Neuronal stem cell (in vitro differentiated cells): ENCODE data around the gene SLC49A3.

ENCODE experiments used
- DNase-seq: peaks from one replicate; pipeline ENCODE4 v3.0.0-alpha.2; 2013; ENCODE audit warnings: low spot score
- H2AFZ ChIP-seq: one replicate; pipeline ENCODE4 v1.6.1; 2013; ENCODE audit warnings: mild to moderate bottlenecking, low read length, inconsistent platforms
- H2AK5ac ChIP-seq: 2 replicates; pipeline ENCODE4 v1.6.1; 2013; ENCODE audit warnings: low read depth, mild to moderate bottlenecking, inconsistent platforms, low read length, moderate library complexity, mixed read lengths
- H2BK120ac ChIP-seq: 2 replicates; pipeline ENCODE4 v1.6.1; 2013; ENCODE audit warnings: low read depth, mild to moderate bottlenecking, inconsistent platforms, low read length, moderate library complexity, mixed read lengths
- H2BK12ac ChIP-seq: one replicate; pipeline ENCODE4 v1.6.1; 2013; ENCODE audit warnings: low read length, inconsistent platforms
- H2BK15ac ChIP-seq: 2 replicates; pipeline ENCODE4 v1.6.1; 2013; ENCODE audit warnings: mild to moderate bottlenecking, low read length, inconsistent platforms, mixed read lengths
- H2BK5ac ChIP-seq: one replicate; pipeline ENCODE4 v1.6.1; 2013; ENCODE audit warnings: inconsistent platforms, mild to moderate bottlenecking, low read length, moderate library complexity
- H3K14ac ChIP-seq: one replicate; pipeline ENCODE4 v1.6.1; 2013; ENCODE audit warnings: low read length, inconsistent platforms
- H3K18ac ChIP-seq: 2 replicates; pipeline ENCODE4 v1.6.1; 2013; ENCODE audit warnings: low read length, inconsistent platforms
- H3K23ac ChIP-seq: 2 replicates; pipeline ENCODE4 v1.6.1; 2013; ENCODE audit warnings: low read depth, mild to moderate bottlenecking, mixed read lengths, low read length, inconsistent platforms; ENCODE audit not compliant: poor library complexity
- H3K27ac ChIP-seq: replicated peaks from 3 replicates; pipeline ENCODE4 v1.5.1; 2013; ENCODE audit warnings: low read length, inconsistent platforms
- H3K27me3 ChIP-seq, 3 experiments: 2 replicates each; pipeline ENCODE4 v1.6.1; 2013; ENCODE audit warnings: low read length in 3 of 3, mild to moderate bottlenecking in 2 of 3, inconsistent platforms in 1 of 3, low read depth in 1 of 3, mixed read lengths in 1 of 3, moderate library complexity in 1 of 3; ENCODE audit not compliant: control insufficient read depth in 3 of 3, insufficient read depth in 3 of 3
- H3K36me3 ChIP-seq, 2 donors: replicated peaks in 1 of 2; 2 replicates each; pipeline ENCODE4 v1.6.1; 2013; ENCODE audit warnings: low read length in 2 of 2; ENCODE audit not compliant: control insufficient read depth in 2 of 2, insufficient read depth in 2 of 2
- H3K4ac ChIP-seq: 2 replicates; pipeline ENCODE4 v1.6.1; 2013; ENCODE audit warnings: inconsistent platforms, mild to moderate bottlenecking, low read length, moderate library complexity
- H3K4me1 ChIP-seq, 2 donors: 1 replicate in 1 of 2; 2 replicates in 1 of 2; pipeline ENCODE4 v1.6.1; 2013; ENCODE audit warnings: low read length in 2 of 2, low read depth in 1 of 2; ENCODE audit not compliant: control insufficient read depth in 2 of 2, insufficient read depth in 1 of 2
- H3K4me2 ChIP-seq: one replicate; pipeline ENCODE4 v1.6.1; 2013; ENCODE audit warnings: mild to moderate bottlenecking, low read length, inconsistent platforms; ENCODE audit not compliant: insufficient read depth, poor library complexity, severe bottlenecking
- H3K4me3 ChIP-seq, 2 donors: 2 replicates each; pipeline ENCODE4 v1.5.1; 2013; ENCODE audit warnings: low read length in 2 of 2, mild to moderate bottlenecking in 2 of 2, inconsistent platforms in 1 of 2, moderate library complexity in 1 of 2
- H3K79me1 ChIP-seq: one replicate; pipeline ENCODE4 v1.6.1; 2013; ENCODE audit warnings: low read depth, mild to moderate bottlenecking, inconsistent platforms, low read length, moderate library complexity
- H3K9ac ChIP-seq: one replicate; pipeline ENCODE4 v1.6.1; 2013; ENCODE audit warnings: mild to moderate bottlenecking, low read depth, low read length, inconsistent platforms; ENCODE audit not compliant: poor library complexity
- H3K9me3 ChIP-seq, 2 donors: replicated peaks in 1 of 2; 2 replicates each; pipeline versions ENCODE3 to v1.6.1; 2013; ENCODE audit warnings: low read length in 2 of 2, mild to moderate bottlenecking in 2 of 2, inconsistent platforms in 1 of 2, low read depth in 1 of 2, mixed read lengths in 1 of 2, moderate library complexity in 1 of 2; ENCODE audit not compliant: control insufficient read depth in 2 of 2, insufficient read depth in 1 of 2
- H4K8ac ChIP-seq: one replicate; pipeline ENCODE4 v1.6.1; 2013; ENCODE audit warnings: low read depth, mild to moderate bottlenecking, inconsistent platforms, low read length, moderate library complexity
- H4K91ac ChIP-seq: one replicate; pipeline ENCODE4 v1.6.1; 2013; ENCODE audit warnings: low read length, low read depth, mild to moderate bottlenecking, inconsistent platforms; ENCODE audit not compliant: poor library complexity
- WGBS, 2 donors: extraction: QIAGEN DNeasy Blood & Tissue Kit; methylation state at CpG; one replicate each; pipeline ENCODE4 v1.1.7; 2013; ENCODE audit warnings: missing lambda C conversion rate in 2 of 2, mixed read lengths in 1 of 2; ENCODE audit not compliant: insufficient read length in 2 of 2, insufficient replicate concordance in 1 of 2; ENCODE audit errors: extremely low coverage in 2 of 2; 5-methylcytosine and 5-hydroxymethylcytosine counted together

SLC49A3 gene

DNA sequence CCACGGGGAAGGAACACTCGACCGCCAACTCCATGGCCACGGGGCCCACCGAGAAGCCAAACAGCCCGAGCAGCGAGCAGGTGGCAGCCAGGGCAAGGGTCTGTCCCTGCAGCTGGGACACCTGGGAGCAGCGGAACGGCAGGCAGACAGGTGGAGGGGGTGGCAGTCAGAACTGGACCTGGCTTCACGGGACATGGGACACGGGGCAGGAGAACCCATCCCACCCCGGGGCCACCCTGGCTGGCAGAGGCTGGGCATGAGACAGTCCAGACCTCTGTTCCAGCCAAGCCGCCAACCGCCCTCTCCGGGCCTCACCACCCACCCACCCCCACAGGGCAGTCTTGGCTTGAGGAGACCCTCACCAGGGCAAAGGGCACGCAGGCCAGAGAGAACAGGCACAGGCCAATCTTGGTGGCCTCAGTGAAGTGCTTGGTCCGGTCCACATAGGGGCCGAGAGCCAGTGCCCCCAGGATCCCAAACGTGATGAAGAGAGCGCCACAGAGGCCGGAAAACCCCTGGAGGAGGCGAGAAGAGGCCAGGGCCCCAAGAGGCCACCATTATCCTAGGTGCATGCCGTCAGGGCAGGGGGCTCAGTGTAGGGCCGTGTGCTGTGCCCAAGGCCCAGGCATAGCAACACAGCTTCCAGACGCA, 5.6 kb downstream of the SLC49A3 start:
- Histone ChIP-seq H4K91ac (no peak overlapping the region), H3K4me1 (peaks cover 6 to 9% of the 10 kb centered on the region in 2 donors), H3K27me3 (peaks cover 0 to 9% (median 4%) of the 10 kb centered on the region in 3 experiments), H3K9me3 (no peaks in the 10 kb centered on the region), H3K14ac (peak overlapping the region; percentile 75), H2BK15ac (peak overlapping the region; percentile 58), H2BK12ac (peak overlapping the region; percentile 75), H3K18ac (peak overlapping the region; percentile 70), H3K4ac (peak overlapping the region; percentile 93), H3K9ac (peak overlapping the region; percentile 4), H3K36me3 (no peaks in the 10 kb centered on the region), H3K4me3 (no peak overlapping the region), H3K27ac (no peak overlapping the region), H2AK5ac (peak overlapping the region; percentile 97), H2AFZ (peak overlapping the region; percentile 72), H2BK120ac (peak overlapping the region; percentile 4), H3K4me2 (no peak overlapping the region), H2BK5ac (no peak overlapping the region), H3K23ac (peak overlapping the region; percentile 91), H4K8ac (no peak overlapping the region), H3K79me1 (peaks cover 7% of the 10 kb centered on the region)
- WGBS, 2 donors = no CpG with 5 or more reads among the region's 25 CpGs
- DNase-seq = no peak

GRCh38 chr4:682490-683172, 6.3 kb downstream of the SLC49A3 start:
- Histone ChIP-seq H2BK12ac (peak overlapping the region; percentile 75), H3K4ac (peak overlapping the region; percentile 93), H3K36me3 (no peaks in the 10 kb centered on the region), H3K18ac (no peak overlapping the region), H3K14ac (peak overlapping the region; percentile 56), H2AK5ac (peak overlapping the region; percentile 97), H3K27ac (no peak overlapping the region), H3K9me3 (no peaks in the 10 kb centered on the region), H3K9ac (no peak overlapping the region), H3K4me2 (no peak overlapping the region), H2BK5ac (no peak overlapping the region), H4K8ac (no peak overlapping the region), H3K4me3 (no peak overlapping the region), H3K27me3 (peaks cover 0 to 9% (median 2%) of the 10 kb centered on the region in 3 experiments), H2BK15ac (peak overlapping the region; percentile 58), H2AFZ (no peak overlapping the region), H4K91ac (peak overlapping the region; percentile 12), H2BK120ac (no peak overlapping the region), H3K23ac (peak overlapping the region; percentile 91), H3K79me1 (peaks cover 7% of the 10 kb centered on the region), H3K4me1 (peaks cover 6 to 9% of the 10 kb centered on the region in 2 donors)
- WGBS, 2 donors = no CpG with 5 or more reads among the region's 23 CpGs
- DNase-seq = no peak

GRCh38 chr4:681736-682451, 7.1 kb downstream of the SLC49A3 start:
- no peaks in the 10 kb centered on the region for H3K36me3 ChIP-seq
- no CpG with 5 or more reads among the region's 58 CpGs for WGBS, 2 donors
- H3K27ac ChIP-seq = no peak overlapping the region
- H4K91ac ChIP-seq = no peak overlapping the region
- peaks cover 7% of the 10 kb centered on the region for H3K79me1 ChIP-seq
- no peak for DNase-seq
- no peak overlapping the region for H3K4ac ChIP-seq
- peak overlapping the region; percentile 97 for H2AK5ac ChIP-seq
- H3K9me3 ChIP-seq = no peaks in the 10 kb centered on the region
- no peak overlapping the region for H4K8ac ChIP-seq
- peak overlapping the region; percentile 8 for H3K23ac ChIP-seq
- H3K4me1 ChIP-seq = peaks cover 6 to 9% of the 10 kb centered on the region in 2 donors
- no peak overlapping the region for H3K9ac ChIP-seq
- no peak overlapping the region for H3K4me3 ChIP-seq
- no peak overlapping the region for H3K14ac ChIP-seq
- no peak overlapping the region for H2BK120ac ChIP-seq
- H3K4me2 ChIP-seq = no peak overlapping the region
- H2BK12ac ChIP-seq = peak overlapping the region; percentile 75
- peaks cover 0 to 9% (median 2%) of the 10 kb centered on the region in 3 experiments for H3K27me3 ChIP-seq
- H2BK5ac ChIP-seq = no peak overlapping the region
- H3K18ac ChIP-seq = peak overlapping the region; percentile 89
- H2AFZ ChIP-seq = no peak overlapping the region
- H2BK15ac ChIP-seq = peak overlapping the region; percentile 26
